ENCODE results near the gene OVCH1. TPM values are rescaled to one million over a fixed set of nuclear protein-coding genes. Genes with fewer than 3 reads are reported as not detected.

Gene OVCH1
- total RNA-seq (0.19 TPM), polyA plus RNA-seq (0.09 TPM)
- long read RNA-seq, donor 1, result 0 reads
- long read RNA-seq, donor 2, result 0 reads
- long read RNA-seq, donor 3, result 0 reads
- long read RNA-seq, donor 4, result 0 reads
- long read RNA-seq, donor 5, result 0 reads
- long read RNA-seq, donor 6, result 0 reads
- long read RNA-seq, donor 7, result 0 reads
- long read RNA-seq, donor 8, result 0 reads
- long read RNA-seq, donor 9, result 0 reads
- long read RNA-seq, donor 10, result 0 reads

GRCh38 chr12:29497588-29497987 lies at the start of gene OVCH1:
OVCH1 (minus strand) TSS chr12:29497686; CDS start chr12:29497686, 0 bp downstream.
- 97% methylated on average over 18 of the region's 18 CpGs for WGBS
- no peaks in the 10 kb centered on the region for H3K9me3 ChIP-seq (ENCODE audit: control insufficient read depth in 2 of 2, insufficient read depth in 1 of 2, low read length in 1 of 2)
- H3K27ac ChIP-seq (ENCODE audit: low read depth in 1 of 2, low read length in 1 of 2), result no peak within 1 kb of the TSS

GRCh38 chr12:29547151-29547632 lies 49.7 kb upstream of the OVCH1 start:
- Histone ChIP-seq H3K4me1 (ENCODE audit: control insufficient read depth in 2 of 2, insufficient read depth in 2 of 2, low read length in 2 of 2) (no peaks in the 10 kb centered on the region), H3K4me3 (ENCODE audit: low read length in 2 of 2) (no peak overlapping the region), H3K27me3 (ENCODE audit: control insufficient read depth in 2 of 2, insufficient read depth in 1 of 2, low read length in 1 of 2) (no peaks in the 10 kb centered on the region), H3K27ac (ENCODE audit: low read depth in 1 of 2, low read length in 1 of 2) (no peak overlapping the region), H3K36me3 (ENCODE audit: control insufficient read depth in 2 of 2, insufficient read depth in 2 of 2, low read length in 1 of 2) (no peaks in the 10 kb centered on the region), H3K9me3 (ENCODE audit: control insufficient read depth in 2 of 2, insufficient read depth in 1 of 2, low read length in 1 of 2) (no peaks in the 10 kb centered on the region)
- 85% methylated on average over 4 of the region's 4 CpGs for WGBS
- no peak for DNase-seq (ENCODE audit: low read depth in 6 of 9, low spot score in 9 of 9)

More at GRCh38 chr12:29497588-29497987, at the start of gene OVCH1:
- Histone ChIP-seq H3K36me3 (ENCODE audit: control insufficient read depth in 2 of 2, insufficient read depth in 2 of 2, low read length in 1 of 2) (no peaks in the 10 kb centered on the region), H3K27me3 (ENCODE audit: control insufficient read depth in 2 of 2, insufficient read depth in 1 of 2, low read length in 1 of 2) (no peaks in the 10 kb centered on the region), H3K4me1 (ENCODE audit: control insufficient read depth in 2 of 2, insufficient read depth in 2 of 2, low read length in 2 of 2) (no peaks in the 10 kb centered on the region), H3K4me3 (ENCODE audit: low read length in 2 of 2) (no peak within 1 kb of the TSS)
- no peak for DNase-seq (ENCODE audit: low read depth in 6 of 9, low spot score in 9 of 9)

GRCh38 chr12:29546000-29546399 lies 48.5 kb upstream of the OVCH1 start:
- Histone ChIP-seq H3K36me3 (ENCODE audit: control insufficient read depth in 2 of 2, insufficient read depth in 2 of 2, low read length in 1 of 2) (no peaks in the 10 kb centered on the region), H3K4me3 (ENCODE audit: low read length in 2 of 2) (no peak overlapping the region), H3K4me1 (ENCODE audit: control insufficient read depth in 2 of 2, insufficient read depth in 2 of 2, low read length in 2 of 2) (no peaks in the 10 kb centered on the region), H3K9me3 (ENCODE audit: control insufficient read depth in 2 of 2, insufficient read depth in 1 of 2, low read length in 1 of 2) (no peaks in the 10 kb centered on the region), H3K27ac (ENCODE audit: low read depth in 1 of 2, low read length in 1 of 2) (no peak overlapping the region), H3K27me3 (ENCODE audit: control insufficient read depth in 2 of 2, insufficient read depth in 1 of 2, low read length in 1 of 2) (no peaks in the 10 kb centered on the region)
- WGBS, result 85% methylated on average over 2 of the region's 2 CpGs
- DNase-seq (ENCODE audit: low read depth in 6 of 9, low spot score in 9 of 9), result no peak

GRCh38 chr12:29545102-29545467 lies 47.6 kb upstream of the OVCH1 start:
- no peak overlapping the region for H3K4me3 ChIP-seq (ENCODE audit: low read length in 2 of 2)
- no peaks in the 10 kb centered on the region for H3K4me1 ChIP-seq (ENCODE audit: control insufficient read depth in 2 of 2, insufficient read depth in 2 of 2, low read length in 2 of 2)
- no peaks in the 10 kb centered on the region for H3K36me3 ChIP-seq (ENCODE audit: control insufficient read depth in 2 of 2, insufficient read depth in 2 of 2, low read length in 1 of 2)
- no peak for DNase-seq (ENCODE audit: low read depth in 6 of 9, low spot score in 9 of 9)
- no peaks in the 10 kb centered on the region for H3K9me3 ChIP-seq (ENCODE audit: control insufficient read depth in 2 of 2, insufficient read depth in 1 of 2, low read length in 1 of 2)
- no peak overlapping the region for H3K27ac ChIP-seq (ENCODE audit: low read depth in 1 of 2, low read length in 1 of 2)
- H3K27me3 ChIP-seq (ENCODE audit: control insufficient read depth in 2 of 2, insufficient read depth in 1 of 2, low read length in 1 of 2), result no peaks in the 10 kb centered on the region
- WGBS, result 91% methylated on average over 4 of the region's 4 CpGs

GRCh38 chr12:29544428-29545101 lies 47.1 kb upstream of the OVCH1 start:
- Histone ChIP-seq H3K9me3 (ENCODE audit: control insufficient read depth in 2 of 2, insufficient read depth in 1 of 2, low read length in 1 of 2) (no peaks in the 10 kb centered on the region), H3K27me3 (ENCODE audit: control insufficient read depth in 2 of 2, insufficient read depth in 1 of 2, low read length in 1 of 2) (no peaks in the 10 kb centered on the region), H3K36me3 (ENCODE audit: control insufficient read depth in 2 of 2, insufficient read depth in 2 of 2, low read length in 1 of 2) (no peaks in the 10 kb centered on the region), H3K27ac (ENCODE audit: low read depth in 1 of 2, low read length in 1 of 2) (no peak overlapping the region), H3K4me3 (ENCODE audit: low read length in 2 of 2) (no peak overlapping the region), H3K4me1 (ENCODE audit: control insufficient read depth in 2 of 2, insufficient read depth in 2 of 2, low read length in 2 of 2) (no peaks in the 10 kb centered on the region)
- no peak for DNase-seq (ENCODE audit: low read depth in 6 of 9, low spot score in 9 of 9)
- 79% methylated on average over 6 of the region's 6 CpGs for WGBS

GRCh38 chr12:29543036-29543435 lies 45.5 kb upstream of the OVCH1 start:
- H3K9me3 ChIP-seq (ENCODE audit: control insufficient read depth in 2 of 2, insufficient read depth in 1 of 2, low read length in 1 of 2), result no peaks in the 10 kb centered on the region
- no peaks in the 10 kb centered on the region for H3K27me3 ChIP-seq (ENCODE audit: control insufficient read depth in 2 of 2, insufficient read depth in 1 of 2, low read length in 1 of 2)
- H3K4me1 ChIP-seq (ENCODE audit: control insufficient read depth in 2 of 2, insufficient read depth in 2 of 2, low read length in 2 of 2), result no peaks in the 10 kb centered on the region
- no peaks in the 10 kb centered on the region for H3K36me3 ChIP-seq (ENCODE audit: control insufficient read depth in 2 of 2, insufficient read depth in 2 of 2, low read length in 1 of 2)
- no peak overlapping the region for H3K27ac ChIP-seq (ENCODE audit: low read depth in 1 of 2, low read length in 1 of 2)
- WGBS, result 87% methylated on average over 4 of the region's 4 CpGs
- no peak overlapping the region for H3K4me3 ChIP-seq (ENCODE audit: low read length in 2 of 2)
- no peak for DNase-seq (ENCODE audit: low read depth in 6 of 9, low spot score in 9 of 9)

- no peak for DNase-seq (ENCODE audit: low read depth in 6 of 9, low spot score in 9 of 9)
- no peak overlapping the region for H3K4me3 ChIP-seq (ENCODE audit: low read length in 2 of 2)
- no peaks in the 10 kb centered on the region for H3K36me3 ChIP-seq (ENCODE audit: control insufficient read depth in 2 of 2, insufficient read depth in 2 of 2, low read length in 1 of 2)
- H3K9me3 ChIP-seq (ENCODE audit: control insufficient read depth in 2 of 2, insufficient read depth in 1 of 2, low read length in 1 of 2), result no peaks in the 10 kb centered on the region
- no peak overlapping the region for H3K27ac ChIP-seq (ENCODE audit: low read depth in 1 of 2, low read length in 1 of 2)
- H3K4me1 ChIP-seq (ENCODE audit: control insufficient read depth in 2 of 2, insufficient read depth in 2 of 2, low read length in 2 of 2), result no peaks in the 10 kb centered on the region
- 91% methylated on average over 2 of the region's 2 CpGs for WGBS
- no peaks in the 10 kb centered on the region for H3K27me3 ChIP-seq (ENCODE audit: control insufficient read depth in 2 of 2, insufficient read depth in 1 of 2, low read length in 1 of 2)
These were observed 39.8 kb upstream of the OVCH1 start for GRCh38 chr12:29537298-29537697.

GRCh38 chr12:29534935-29535334 lies 37.4 kb upstream of the OVCH1 start:
- 97% methylated on average over 2 of the region's 2 CpGs for WGBS
- no peaks in the 10 kb centered on the region for H3K27me3 ChIP-seq (ENCODE audit: control insufficient read depth in 2 of 2, insufficient read depth in 1 of 2, low read length in 1 of 2)
- no peak for DNase-seq (ENCODE audit: low read depth in 6 of 9, low spot score in 9 of 9)

GRCh38 chr12:29533815-29534489 lies 36.5 kb upstream of the OVCH1 start:
- H3K36me3 ChIP-seq (ENCODE audit: control insufficient read depth in 2 of 2, insufficient read depth in 2 of 2, low read length in 1 of 2), result no peaks in the 10 kb centered on the region
- H3K9me3 ChIP-seq (ENCODE audit: control insufficient read depth in 2 of 2, insufficient read depth in 1 of 2, low read length in 1 of 2), result no peaks in the 10 kb centered on the region
- WGBS, result 72% methylated on average over 4 of the region's 4 CpGs
- H3K27me3 ChIP-seq (ENCODE audit: control insufficient read depth in 2 of 2, insufficient read depth in 1 of 2, low read length in 1 of 2), result no peaks in the 10 kb centered on the region
- no peaks in the 10 kb centered on the region for H3K4me1 ChIP-seq (ENCODE audit: control insufficient read depth in 2 of 2, insufficient read depth in 2 of 2, low read length in 2 of 2)
- no peak overlapping the region for H3K4me3 ChIP-seq (ENCODE audit: low read length in 2 of 2)
- DNase-seq (ENCODE audit: low read depth in 6 of 9, low spot score in 9 of 9), result no peak
- no peak overlapping the region for H3K27ac ChIP-seq (ENCODE audit: low read depth in 1 of 2, low read length in 1 of 2)

More at GRCh38 chr12:29534935-29535334, 37.4 kb upstream of the OVCH1 start:
- Histone ChIP-seq H3K4me3 (ENCODE audit: low read length in 2 of 2) (no peak overlapping the region), H3K36me3 (ENCODE audit: control insufficient read depth in 2 of 2, insufficient read depth in 2 of 2, low read length in 1 of 2) (no peaks in the 10 kb centered on the region), H3K4me1 (ENCODE audit: control insufficient read depth in 2 of 2, insufficient read depth in 2 of 2, low read length in 2 of 2) (no peaks in the 10 kb centered on the region), H3K27ac (ENCODE audit: low read depth in 1 of 2, low read length in 1 of 2) (no peak overlapping the region), H3K9me3 (ENCODE audit: control insufficient read depth in 2 of 2, insufficient read depth in 1 of 2, low read length in 1 of 2) (no peaks in the 10 kb centered on the region)

Measured in thymus (tissue), 14 donors.